Neural cell (in vitro differentiated cells): ENCODE results near the gene GNAI1. TPM values are rescaled to one million over a fixed set of nuclear protein-coding genes. Genes with fewer than 3 reads are reported as not detected.

ENCODE experiments used
- H2AFZ ChIP-seq: fragments of 200-600, 300-800 bp; sonication (generic), shearing (Covaris generic); 2 replicates; pipeline ENCODE4 v1.6.0; 2014; ENCODE audit warnings: low read depth, mild to moderate bottlenecking, antibody characterized with exemption, low read length, moderate library complexity
- H3F3A ChIP-seq: fragments of 200-600 bp; shearing (Covaris generic); 2 replicates; pipeline ENCODE4 v1.6.1; 2016; ENCODE audit warnings: mild to moderate bottlenecking, moderate library complexity, mixed read lengths, antibody characterized with exemption, low read length; ENCODE audit not compliant: insufficient read depth, poor library complexity, severe bottlenecking
- H3K27ac ChIP-seq: fragments of 200-600, 300-800 bp; sonication (generic), shearing (Covaris generic); 2 replicates; pipeline ENCODE4 v1.5.1; 2014; ENCODE audit warnings: mild to moderate bottlenecking, low read length, moderate library complexity
- H3K27me3 ChIP-seq: fragments of 300-800, 200-600 bp; sonication (generic), shearing (Covaris generic); 2 replicates; pipeline ENCODE4 v1.6.0; 2014; ENCODE audit warnings: mild to moderate bottlenecking, low read depth, low read length, moderate library complexity; ENCODE audit not compliant: insufficient read depth
- H3K36me3 ChIP-seq: fragments of 300-800, 200-600 bp; sonication (generic), shearing (Covaris generic); 2 replicates; pipeline ENCODE4 v1.5.1; 2014; ENCODE audit warnings: mild to moderate bottlenecking, antibody characterized with exemption, low read length, moderate library complexity; ENCODE audit not compliant: insufficient read depth
- H3K4me2 ChIP-seq: fragments of 300-800, 200-600 bp; sonication (generic), shearing (Covaris generic); 2 replicates; pipeline ENCODE4 v1.6.0; 2014; ENCODE audit warnings: mild to moderate bottlenecking, low read length
- H3K4me3 ChIP-seq: fragments of 300-800, 200-600 bp; sonication (generic), shearing (Covaris generic); 2 replicates; pipeline ENCODE4 v1.5.1; 2014; ENCODE audit warnings: mild to moderate bottlenecking, low read length, moderate library complexity
- H3K79me2 ChIP-seq: fragments of 200-600 bp; shearing (Covaris generic); replicated peaks from 2 replicates; pipeline ENCODE4 v1.6.0; 2014; ENCODE audit warnings: mild to moderate bottlenecking, low read length, moderate library complexity; ENCODE audit not compliant: insufficient read depth
- H3K9ac ChIP-seq: fragments of 300-800, 200-600 bp; sonication (generic), shearing (Covaris generic); 2 replicates; pipeline ENCODE4 v1.6.1; 2016; ENCODE audit warnings: mild to moderate bottlenecking, low read length, mixed read lengths
- H3K9me2 ChIP-seq: fragments of 200-600 bp; shearing (Covaris generic); 2 replicates; pipeline ENCODE4 v1.6.1; 2016; ENCODE audit warnings: mild to moderate bottlenecking, low read length, mixed read lengths; ENCODE audit not compliant: insufficient read depth
- H3K9me3 ChIP-seq: fragments of 200-600, 300-800 bp; sonication (generic), shearing (Covaris generic); 2 replicates; pipeline ENCODE4 v1.6.1; 2016; ENCODE audit warnings: mild to moderate bottlenecking, mixed run types, low read length, moderate library complexity, mixed read lengths
- H4K20me1 ChIP-seq: fragments of 200-600 bp; shearing (Covaris generic); 2 replicates; pipeline ENCODE4 v1.6.1; 2016; ENCODE audit warnings: mild to moderate bottlenecking, mixed run types; ENCODE audit not compliant: insufficient read depth
- CTCF ChIP-seq: fragments of 450-650 bp; IDR thresholded peaks from 2 replicates; pipeline ENCODE4 v1.5.1; 2014; ENCODE audit warnings: antibody characterized with exemption, mild to moderate bottlenecking, moderate library complexity; ENCODE audit not compliant: poor library complexity, severe bottlenecking
- EP300 ChIP-seq: fragments of 450-650 bp; conservative IDR thresholded peaks from 2 replicates; pipeline ENCODE4 v1.6.1; 2014; ENCODE audit warnings: antibody characterized with exemption, mild to moderate bottlenecking, moderate library complexity; ENCODE audit not compliant: poor library complexity, severe bottlenecking
- EZH2 ChIP-seq: fragments of 200-600, 300-800 bp; shearing (Covaris generic), sonication (generic); IDR thresholded peaks from 2 replicates; pipeline ENCODE4 v1.6.1; 2014; ENCODE audit warnings: antibody characterized with exemption, low read length, borderline replicate concordance, mild to moderate bottlenecking; ENCODE audit not compliant: insufficient read depth, poor library complexity, severe bottlenecking
- MXI1 ChIP-seq: fragments of 450-650 bp; conservative IDR thresholded peaks from 2 replicates; pipeline ENCODE4 v1.6.1; 2014; ENCODE audit warnings: antibody characterized with exemption, mild to moderate bottlenecking; ENCODE audit not compliant: poor library complexity, severe bottlenecking
- POLR2AphosphoS5 ChIP-seq: IDR thresholded peaks from 2 replicates; pipeline ENCODE4 v1.6.1; 2012
- RAD21 ChIP-seq: fragments of 450-650 bp; conservative IDR thresholded peaks from 2 replicates; pipeline ENCODE4 v1.6.1; 2014; ENCODE audit warnings: antibody characterized with exemption, mild to moderate bottlenecking, moderate library complexity
- REST ChIP-seq: IDR thresholded peaks from 2 replicates; pipeline ENCODE4 v1.6.1; 2012; ENCODE audit warnings: borderline replicate concordance
- SMC3 ChIP-seq: fragments of 450-650 bp; conservative IDR thresholded peaks from 2 replicates; pipeline ENCODE4 v1.6.1; 2014; ENCODE audit warnings: antibody characterized with exemption, mild to moderate bottlenecking, moderate library complexity; ENCODE audit not compliant: poor library complexity
- TAF1 ChIP-seq: IDR thresholded peaks from 2 replicates; pipeline ENCODE4 v1.6.1; 2012; ENCODE audit warnings: low read depth
- polyA plus RNA-seq: library from polyadenylated mRNA; depleted of rRNA; stranded (reverse); fragments of >200 nt; gene quantifications from 2 replicates; pipeline ENCODE4 v1.2.3, GENCODE V29; 2014

The GNAI1 gene
- polyA plus RNA-seq, 1 donor from 2014 or later, result 69.3 TPM

GRCh38 chr7:80230327-80230726, 95.7 kb downstream of the GNAI1 start:
- H3K9me3 ChIP-seq, result no peaks in the 10 kb centered on the region
- H3K27me3 ChIP-seq, result no peaks in the 10 kb centered on the region
- no peak overlapping the region for H3K4me2 ChIP-seq
- TF ChIP-seq TAF1 (no peak), EZH2 (no peak), REST (no peak)
- no peaks in the 10 kb centered on the region for H3F3A ChIP-seq
- H3K9ac ChIP-seq, result no peak overlapping the region
- no peak overlapping the region for H2AFZ ChIP-seq
- no peak overlapping the region for H3K27ac ChIP-seq
- no peak overlapping the region for H3K4me3 ChIP-seq
- H3K9me2 ChIP-seq, result no peaks in the 10 kb centered on the region
- no peaks in the 10 kb centered on the region for H4K20me1 ChIP-seq
- no peaks in the 10 kb centered on the region for H3K79me2 ChIP-seq
- H3K36me3 ChIP-seq, result no peaks in the 10 kb centered on the region

- H3K9ac ChIP-seq, result no peak overlapping the region
- no peak overlapping the region for H3K27ac ChIP-seq
- H3K9me2 ChIP-seq, result no peaks in the 10 kb centered on the region
- H3F3A ChIP-seq, result no peaks in the 10 kb centered on the region
- H3K9me3 ChIP-seq, result no peaks in the 10 kb centered on the region
- no peaks in the 10 kb centered on the region for H3K79me2 ChIP-seq
- H3K4me2 ChIP-seq, result no peak overlapping the region
- no peaks in the 10 kb centered on the region for H4K20me1 ChIP-seq
- no peaks in the 10 kb centered on the region for H3K27me3 ChIP-seq
- H3K4me3 ChIP-seq, result no peak overlapping the region
- TF ChIP-seq RAD21 (no peak), SMC3 (no peak), CTCF (no peak), REST (no peak), TAF1 (no peak), EZH2 (no peak), MXI1 (no peak), EP300 (no peak), POLR2AphosphoS5 (no peak)
- H2AFZ ChIP-seq, result no peak overlapping the region
- no peaks in the 10 kb centered on the region for H3K36me3 ChIP-seq
These were observed 97.1 kb downstream of the GNAI1 start for GRCh38 chr7:80231707-80232106.
